Uterus (tissue), 2 donors: ENCODE data around the gene VAMP8.

Experiments
- POLR2A ChIP-seq, 2 donors: fragments of 450-650 bp; IDR thresholded peaks; one replicate each; pipeline ENCODE4 v1.6.1; 2016; ENCODE audit warnings: antibody characterized with exemption in 2 of 2, mild to moderate bottlenecking in 1 of 2, moderate library complexity in 1 of 2
- TF ChIP-seq, protein P1 (sequence below), 4 experiments: fragments of 200-600 bp in 2 of 4; fragments of 450-650 bp in 2 of 4; sonication (generic) in 2 of 4; IDR thresholded peaks; one replicate each; pipeline ENCODE4 v1.5.1; 2016 to 2019; ENCODE audit warnings: antibody characterized with exemption in 4 of 4, mild to moderate bottlenecking in 2 of 4, moderate library complexity in 1 of 4

DNA sequence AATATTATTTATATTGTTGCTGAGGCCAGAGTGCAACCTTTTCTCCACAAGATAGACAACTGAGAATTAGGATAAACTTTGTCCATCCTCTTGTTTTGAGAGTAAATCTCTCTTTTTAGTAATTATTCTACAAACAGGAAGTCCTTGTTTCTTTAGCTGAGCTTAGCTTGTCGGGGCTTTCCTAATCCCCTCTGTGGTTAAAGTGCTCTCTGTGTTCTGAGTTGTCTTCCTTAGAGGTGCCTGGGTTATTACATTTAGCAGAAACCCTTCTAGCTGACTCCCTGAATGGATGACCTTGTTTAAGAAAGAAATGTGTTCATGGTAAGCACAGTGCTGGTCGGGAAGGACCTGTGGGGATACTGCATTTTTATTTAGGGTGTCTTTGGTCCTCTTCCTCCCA, 51.3 kb downstream of the VAMP8 start:
- no peak for TF ChIP-seq POLR2A (IDR thresholded peaks at IDR 0.05)
- TF ChIP-seq, protein P1, sequence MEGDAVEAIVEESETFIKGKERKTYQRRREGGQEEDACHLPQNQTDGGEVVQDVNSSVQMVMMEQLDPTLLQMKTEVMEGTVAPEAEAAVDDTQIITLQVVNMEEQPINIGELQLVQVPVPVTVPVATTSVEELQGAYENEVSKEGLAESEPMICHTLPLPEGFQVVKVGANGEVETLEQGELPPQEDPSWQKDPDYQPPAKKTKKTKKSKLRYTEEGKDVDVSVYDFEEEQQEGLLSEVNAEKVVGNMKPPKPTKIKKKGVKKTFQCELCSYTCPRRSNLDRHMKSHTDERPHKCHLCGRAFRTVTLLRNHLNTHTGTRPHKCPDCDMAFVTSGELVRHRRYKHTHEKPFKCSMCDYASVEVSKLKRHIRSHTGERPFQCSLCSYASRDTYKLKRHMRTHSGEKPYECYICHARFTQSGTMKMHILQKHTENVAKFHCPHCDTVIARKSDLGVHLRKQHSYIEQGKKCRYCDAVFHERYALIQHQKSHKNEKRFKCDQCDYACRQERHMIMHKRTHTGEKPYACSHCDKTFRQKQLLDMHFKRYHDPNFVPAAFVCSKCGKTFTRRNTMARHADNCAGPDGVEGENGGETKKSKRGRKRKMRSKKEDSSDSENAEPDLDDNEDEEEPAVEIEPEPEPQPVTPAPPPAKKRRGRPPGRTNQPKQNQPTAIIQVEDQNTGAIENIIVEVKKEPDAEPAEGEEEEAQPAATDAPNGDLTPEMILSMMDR (IDR thresholded peaks at IDR 0.05), result no peak
